Liver (tissue), 3 donors: Measurements from ENCODE around the gene CDC14A.

Source experiments
- ATF3 ChIP-seq: IDR thresholded peaks from 2 replicates; pipeline ENCODE4 v1.6.1; 2016; ENCODE audit warnings: antibody characterized with exemption
- EGR1 ChIP-seq, 2 donors: IDR thresholded peaks; 2 replicates each; pipeline ENCODE4 v1.6.1; 2016 to 2018; ENCODE audit warnings: antibody characterized with exemption in 2 of 2, low read depth in 2 of 2
- FOXA1 ChIP-seq: IDR thresholded peaks from 2 replicates; pipeline ENCODE4 v1.6.1; 2016; ENCODE audit warnings: antibody characterized with exemption
- GABPA ChIP-seq, 2 donors: IDR thresholded peaks in 1 of 2; conservative IDR thresholded peaks in 1 of 2; 2 replicates each; pipeline ENCODE4 v1.6.1; 2016; ENCODE audit warnings: antibody characterized with exemption in 2 of 2, mild to moderate bottlenecking in 1 of 2, moderate library complexity in 1 of 2
- JUND ChIP-seq, 2 donors: IDR thresholded peaks; 2 replicates each; pipeline ENCODE4 v1.6.1; 2016; ENCODE audit warnings: antibody characterized with exemption in 2 of 2
- NR2F2 ChIP-seq: IDR thresholded peaks from 2 replicates; pipeline ENCODE4 v1.6.1; 2016; ENCODE audit warnings: antibody characterized with exemption
- RAD21 ChIP-seq, 2 donors: IDR thresholded peaks; 2 replicates each; pipeline ENCODE4 v1.6.1; 2016; ENCODE audit warnings: antibody characterized with exemption in 2 of 2, mild to moderate bottlenecking in 2 of 2
- REST ChIP-seq: IDR thresholded peaks from 2 replicates; pipeline ENCODE4 v1.6.1; 2016; ENCODE audit warnings: antibody characterized with exemption, mild to moderate bottlenecking
- TAF1 ChIP-seq: conservative IDR thresholded peaks from 2 replicates; pipeline ENCODE4 v1.6.1; 2016; ENCODE audit warnings: antibody characterized with exemption, mild to moderate bottlenecking
- YY1 ChIP-seq: IDR thresholded peaks from 2 replicates; pipeline ENCODE4 v1.6.1; 2016; ENCODE audit warnings: antibody characterized with exemption, mild to moderate bottlenecking
- ZBTB33 ChIP-seq: IDR thresholded peaks from 2 replicates; pipeline ENCODE4 v1.6.1; 2016; ENCODE audit warnings: antibody characterized with exemption
- TF ChIP-seq, protein P1 (sequence below): fragments of 150-350 bp; IDR thresholded peaks from 2 replicates; pipeline ENCODE4 v1.5.1; 2017; ENCODE audit warnings: improper control_type of control experiment, low read depth, low read length; ENCODE audit not compliant: missing input control
- TF ChIP-seq, protein P2 (sequence below): IDR thresholded peaks from 2 replicates; pipeline ENCODE4 v1.6.1; 2016; ENCODE audit warnings: antibody characterized with exemption
- donor health status: healthy.
- donor health status: healthy.

- TF ChIP-seq, protein P1, sequence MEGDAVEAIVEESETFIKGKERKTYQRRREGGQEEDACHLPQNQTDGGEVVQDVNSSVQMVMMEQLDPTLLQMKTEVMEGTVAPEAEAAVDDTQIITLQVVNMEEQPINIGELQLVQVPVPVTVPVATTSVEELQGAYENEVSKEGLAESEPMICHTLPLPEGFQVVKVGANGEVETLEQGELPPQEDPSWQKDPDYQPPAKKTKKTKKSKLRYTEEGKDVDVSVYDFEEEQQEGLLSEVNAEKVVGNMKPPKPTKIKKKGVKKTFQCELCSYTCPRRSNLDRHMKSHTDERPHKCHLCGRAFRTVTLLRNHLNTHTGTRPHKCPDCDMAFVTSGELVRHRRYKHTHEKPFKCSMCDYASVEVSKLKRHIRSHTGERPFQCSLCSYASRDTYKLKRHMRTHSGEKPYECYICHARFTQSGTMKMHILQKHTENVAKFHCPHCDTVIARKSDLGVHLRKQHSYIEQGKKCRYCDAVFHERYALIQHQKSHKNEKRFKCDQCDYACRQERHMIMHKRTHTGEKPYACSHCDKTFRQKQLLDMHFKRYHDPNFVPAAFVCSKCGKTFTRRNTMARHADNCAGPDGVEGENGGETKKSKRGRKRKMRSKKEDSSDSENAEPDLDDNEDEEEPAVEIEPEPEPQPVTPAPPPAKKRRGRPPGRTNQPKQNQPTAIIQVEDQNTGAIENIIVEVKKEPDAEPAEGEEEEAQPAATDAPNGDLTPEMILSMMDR = no peak
- TF ChIP-seq RAD21 (IDR thresholded peaks at IDR 0.05) = no peak
- TF ChIP-seq REST = no peak
- TF ChIP-seq, protein P2, sequence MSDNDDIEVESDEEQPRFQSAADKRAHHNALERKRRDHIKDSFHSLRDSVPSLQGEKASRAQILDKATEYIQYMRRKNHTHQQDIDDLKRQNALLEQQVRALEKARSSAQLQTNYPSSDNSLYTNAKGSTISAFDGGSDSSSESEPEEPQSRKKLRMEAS = no peak
- TF ChIP-seq YY1 = no peak
- no peak for TF ChIP-seq EGR1 (IDR thresholded peaks at IDR 0.05; ENCODE audit: low read depth in 2 of 2)
- no peak for TF ChIP-seq TAF1
- TF ChIP-seq ATF3 = no peak
- no peak for TF ChIP-seq FOXA1
- TF ChIP-seq JUND (IDR thresholded peaks at IDR 0.05) = no peak
- no peak for TF ChIP-seq NR2F2
- TF ChIP-seq GABPA (IDR thresholded peaks at IDR 0.05 in 1 of 2, conservative IDR thresholded peaks at IDR 0.05 in 1 of 2) = no peak
- TF ChIP-seq ZBTB33 = no peak
These were observed 11.5 kb downstream of the CDC14A start for GRCh38 chr1:100363831-100364230.
